ENCODE data around the gene NRF1.
"Not testable (repeated sequence)": the region's sequence is repeated elsewhere in the genome, so short reads cannot be mapped to it uniquely, and the experiment has no call there.

DNA sequence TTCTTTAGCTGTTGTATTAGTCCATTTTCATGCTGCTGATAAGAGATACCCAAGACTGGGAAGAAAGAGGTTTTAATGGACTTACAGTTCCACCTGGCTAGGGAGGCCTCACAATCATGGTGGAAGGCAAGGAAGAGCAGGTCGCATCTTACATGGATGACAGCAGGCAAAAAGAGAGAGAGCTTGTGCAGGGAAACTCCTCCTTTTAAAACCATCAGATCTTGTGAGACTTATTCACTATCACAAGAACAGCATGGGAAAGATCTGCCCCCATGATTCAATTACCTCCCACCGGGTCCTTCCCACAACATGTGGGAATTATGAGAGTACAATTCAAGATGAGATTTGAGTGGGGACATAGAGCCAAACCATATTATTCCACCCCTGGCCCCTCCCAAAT lies 48.4 kb downstream of the NRF1 start:
- not testable (repeated sequence) for TF ChIP-seq CTCF, POLR2A (IDR thresholded peaks at IDR 0.05)

Measured in tibial nerve (tissue), 3 donors.